Natural killer cell treated with Interleukin-12 subunit alpha and Interleukin-12 subunit beta and Interleukin-15 and Interleukin-18, amount 100 ng/mL, for 72 hours (primary cell): ENCODE data around the gene SLC2A9. TPM values are rescaled to one million over a fixed set of nuclear protein-coding genes. Genes with fewer than 3 reads are reported as not detected.
A peak's percentile ranks its signal among the peaks of the same experiment; 100 is the strongest.
"Not testable (repeated sequence)": the region's sequence is repeated elsewhere in the genome, so short reads cannot be mapped to it uniquely, and the experiment has no call there.

Experiments
- ATAC-seq, 2 donors: fragments of 150-1000 bp; cut with Tn5 transposase in 1 of 2; sonication (Bioruptor Pico), chemical (Tn5 transposase) in 1 of 2; 2 replicates each; pipeline ENCODE4 v1.10.0; 2021
- DNase-seq: peaks from one replicate; pipeline ENCODE4 v3.0.0; 2022; ENCODE audit warnings: low spot score
- H3K27ac Mint-ChIP-seq, 2 donors: 1 replicate in 1 of 2; 2 replicates in 1 of 2; pipeline ENCODE4 v1.8.0; 2022; ENCODE audit warnings: mixed read lengths in 2 of 2, mild to moderate bottlenecking in 1 of 2, moderate library complexity in 1 of 2
- H3K27me3 Mint-ChIP-seq, 2 donors: 1 replicate in 1 of 2; 2 replicates in 1 of 2; pipeline ENCODE4 v1.8.0; 2022; ENCODE audit warnings: mixed read lengths in 2 of 2
- H3K36me3 Mint-ChIP-seq: one replicate; pipeline ENCODE4 v1.8.0; 2022; ENCODE audit warnings: mixed read lengths
- H3K4me1 Mint-ChIP-seq, 2 donors: 1 replicate in 1 of 2; 2 replicates in 1 of 2; pipeline ENCODE4 v1.8.0; 2022; ENCODE audit warnings: low read depth in 2 of 2, mixed read lengths in 2 of 2, mild to moderate bottlenecking in 1 of 2
- H3K4me3 Mint-ChIP-seq: one replicate; pipeline ENCODE4 v1.8.0; 2022; ENCODE audit warnings: mixed read lengths
- H3K9me3 Mint-ChIP-seq: 2 replicates; pipeline ENCODE4 v1.8.0; 2022; ENCODE audit warnings: mixed read lengths
- total RNA-seq, 2 donors: library from RNA; stranded (reverse); gene quantifications; one replicate each; pipeline ENCODE4 v1.2.3, GENCODE V29; 2022

Gene SLC2A9
- total RNA-seq, 2 donors from 2014 or later, result 1.8 to 3.3 TPM

GRCh38 chr4:9923195-9923812, 98.0 kb downstream of the SLC2A9 start:
- no peak for ATAC-seq
- peaks cover 0 to 3% of the 10 kb centered on the region in 2 donors for H3K4me1 Mint-ChIP-seq
- no peak overlapping the region for H3K27ac Mint-ChIP-seq
- no peak overlapping the region for H3K4me3 Mint-ChIP-seq
- H3K27me3 Mint-ChIP-seq, result no peaks in the 10 kb centered on the region
- no peaks in the 10 kb centered on the region for H3K9me3 Mint-ChIP-seq
- no peaks in the 10 kb centered on the region for H3K36me3 Mint-ChIP-seq
- DNase-seq, result no peak

GRCh38 chr4:9921326-9921725, 100.0 kb downstream of the SLC2A9 start:
- no peak overlapping the region for H3K27ac Mint-ChIP-seq
- H3K27me3 Mint-ChIP-seq, result no peaks in the 10 kb centered on the region
- ATAC-seq (no peak), DNase-seq (no peak)
- H3K36me3 Mint-ChIP-seq, result no peaks in the 10 kb centered on the region
- H3K9me3 Mint-ChIP-seq, result no peaks in the 10 kb centered on the region
- H3K4me3 Mint-ChIP-seq, result no peak overlapping the region
- peaks cover 0 to 3% of the 10 kb centered on the region in 2 donors for H3K4me1 Mint-ChIP-seq

GRCh38 chr4:9920029-9920428, 101.3 kb downstream of the SLC2A9 start:
- ATAC-seq (no peak), DNase-seq (no peak)
- Mint-ChIP-seq H3K27me3 (no peaks in the 10 kb centered on the region), H3K36me3 (no peaks in the 10 kb centered on the region), H3K9me3 (no peaks in the 10 kb centered on the region), H3K4me1 (peaks cover 0 to 3% of the 10 kb centered on the region in 2 donors), H3K4me3 (no peak overlapping the region), H3K27ac (no peak overlapping the region)

GRCh38 chr4:9919047-9919446, 102.2 kb downstream of the SLC2A9 start:
- H3K9me3 Mint-ChIP-seq, result no peaks in the 10 kb centered on the region
- no peak for DNase-seq

GRCh38 chr4:9918484-9918883, 102.8 kb downstream of the SLC2A9 start:
- no peaks in the 10 kb centered on the region for H3K36me3 Mint-ChIP-seq
- no peaks in the 10 kb centered on the region for H3K27me3 Mint-ChIP-seq
- H3K4me3 Mint-ChIP-seq, result no peak overlapping the region
- H3K27ac Mint-ChIP-seq, result no peak overlapping the region
- H3K4me1 Mint-ChIP-seq, result no peaks in the 10 kb centered on the region
- H3K9me3 Mint-ChIP-seq, result no peaks in the 10 kb centered on the region
- no peak for ATAC-seq
- no peak for DNase-seq

More at GRCh38 chr4:9919047-9919446, 102.2 kb downstream of the SLC2A9 start:
- H3K4me3 Mint-ChIP-seq, result no peak overlapping the region
- no peaks in the 10 kb centered on the region for H3K36me3 Mint-ChIP-seq
- no peaks in the 10 kb centered on the region for H3K4me1 Mint-ChIP-seq
- no peaks in the 10 kb centered on the region for H3K27me3 Mint-ChIP-seq
- no peak overlapping the region for H3K27ac Mint-ChIP-seq
- ATAC-seq, result no peak

GRCh38 chr4:9916937-9917336, 104.4 kb downstream of the SLC2A9 start:
- Mint-ChIP-seq H3K4me3 (no peak overlapping the region), H3K27ac (no peak overlapping the region), H3K9me3 (no peaks in the 10 kb centered on the region), H3K36me3 (no peaks in the 10 kb centered on the region), H3K27me3 (no peaks in the 10 kb centered on the region), H3K4me1 (no peaks in the 10 kb centered on the region)
- DNase-seq, result no peak
- no peak for ATAC-seq

GRCh38 chr4:9916346-9916745, 105.0 kb downstream of the SLC2A9 start:
- no peaks in the 10 kb centered on the region for H3K36me3 Mint-ChIP-seq
- no peaks in the 10 kb centered on the region for H3K9me3 Mint-ChIP-seq
- H3K4me1 Mint-ChIP-seq, result no peaks in the 10 kb centered on the region
- no peak overlapping the region for H3K27ac Mint-ChIP-seq
- H3K27me3 Mint-ChIP-seq, result no peaks in the 10 kb centered on the region
- no peak overlapping the region for H3K4me3 Mint-ChIP-seq
- ATAC-seq, result no peak
- no peak for DNase-seq

- no peaks in the 10 kb centered on the region for H3K9me3 Mint-ChIP-seq
- ATAC-seq, result no peak
Measured at GRCh38 chr4:9913846-9914245, 107.5 kb downstream of the SLC2A9 start.

GRCh38 chr4:9906996-9907395, 114.3 kb downstream of the SLC2A9 start:
- H3K9me3 Mint-ChIP-seq, result no peaks in the 10 kb centered on the region
- ATAC-seq, result no peak
- no peak overlapping the region for H3K4me3 Mint-ChIP-seq
- peaks cover 0 to 2% of the 10 kb centered on the region in 2 donors for H3K27me3 Mint-ChIP-seq
- H3K36me3 Mint-ChIP-seq, result no peaks in the 10 kb centered on the region
- H3K4me1 Mint-ChIP-seq, result no peaks in the 10 kb centered on the region
- no peak overlapping the region for H3K27ac Mint-ChIP-seq
- peak; percentile 32 for DNase-seq

More at GRCh38 chr4:9913846-9914245, 107.5 kb downstream of the SLC2A9 start:
- Mint-ChIP-seq H3K27me3 (no peaks in the 10 kb centered on the region), H3K27ac (no peak overlapping the region), H3K36me3 (no peaks in the 10 kb centered on the region), H3K4me1 (no peaks in the 10 kb centered on the region), H3K4me3 (no peak overlapping the region)
- DNase-seq, result no peak

- Mint-ChIP-seq H3K27me3 (peaks cover 0 to 3% of the 10 kb centered on the region in 2 donors), H3K9me3 (no peaks in the 10 kb centered on the region), H3K4me3 (no peak overlapping the region), H3K27ac (no peak overlapping the region), H3K4me1 (no peaks in the 10 kb centered on the region), H3K36me3 (no peaks in the 10 kb centered on the region)
- peak; percentile 8 to 33 for ATAC-seq
- peak; percentile 48 for DNase-seq
Measured at GRCh38 chr4:9904976-9905587, 116.2 kb downstream of the SLC2A9 start.

GRCh38 chr4:9903317-9903716, 118.0 kb downstream of the SLC2A9 start:
- DNase-seq (no peak), ATAC-seq (no peak)
- Mint-ChIP-seq H3K4me1 (no peaks in the 10 kb centered on the region), H3K9me3 (no peaks in the 10 kb centered on the region), H3K4me3 (no peak overlapping the region), H3K27me3 (peaks cover 0 to 11% of the 10 kb centered on the region in 2 donors), H3K36me3 (no peaks in the 10 kb centered on the region), H3K27ac (no peak overlapping the region)

- Mint-ChIP-seq H3K27me3 (peaks cover 3 to 9% of the 10 kb centered on the region in 2 donors), H3K4me1 (no peaks in the 10 kb centered on the region), H3K4me3 (no peak overlapping the region), H3K36me3 (no peaks in the 10 kb centered on the region), H3K9me3 (no peaks in the 10 kb centered on the region), H3K27ac (no peak overlapping the region)
- no peak for DNase-seq
- no peak for ATAC-seq
Measured at GRCh38 chr4:9901257-9901656, 120.0 kb downstream of the SLC2A9 start.

- not testable (repeated sequence) for H3K4me1 Mint-ChIP-seq, H3K27ac Mint-ChIP-seq, H3K36me3 Mint-ChIP-seq, ATAC-seq, H3K4me3 Mint-ChIP-seq, H3K9me3 Mint-ChIP-seq
- peaks cover 10% of the 10 kb centered on the region in 2 donors for H3K27me3 Mint-ChIP-seq
- peak; percentile 38 for DNase-seq
Measured at GRCh38 chr4:9900633-9901032, 120.7 kb downstream of the SLC2A9 start.

GRCh38 chr4:9899306-9900055, 121.8 kb downstream of the SLC2A9 start:
- H3K9me3 Mint-ChIP-seq, result no peaks in the 10 kb centered on the region
- H3K36me3 Mint-ChIP-seq, result no peaks in the 10 kb centered on the region
- H3K4me3 Mint-ChIP-seq, result no peak overlapping the region
- no peaks in the 10 kb centered on the region for H3K4me1 Mint-ChIP-seq
- DNase-seq (peak; percentile 16), ATAC-seq (no peak)
- peaks cover 11 to 12% of the 10 kb centered on the region in 2 donors for H3K27me3 Mint-ChIP-seq
- H3K27ac Mint-ChIP-seq, result no peak overlapping the region
